Measurements from ENCODE around the gene RNF213. TPM values are rescaled to one million over a fixed set of nuclear protein-coding genes. Genes with fewer than 3 reads are reported as not detected.

Gene RNF213
- total RNA-seq, 3 donors from 2014 or later = 135 to 143 (median 136) TPM

DNA sequence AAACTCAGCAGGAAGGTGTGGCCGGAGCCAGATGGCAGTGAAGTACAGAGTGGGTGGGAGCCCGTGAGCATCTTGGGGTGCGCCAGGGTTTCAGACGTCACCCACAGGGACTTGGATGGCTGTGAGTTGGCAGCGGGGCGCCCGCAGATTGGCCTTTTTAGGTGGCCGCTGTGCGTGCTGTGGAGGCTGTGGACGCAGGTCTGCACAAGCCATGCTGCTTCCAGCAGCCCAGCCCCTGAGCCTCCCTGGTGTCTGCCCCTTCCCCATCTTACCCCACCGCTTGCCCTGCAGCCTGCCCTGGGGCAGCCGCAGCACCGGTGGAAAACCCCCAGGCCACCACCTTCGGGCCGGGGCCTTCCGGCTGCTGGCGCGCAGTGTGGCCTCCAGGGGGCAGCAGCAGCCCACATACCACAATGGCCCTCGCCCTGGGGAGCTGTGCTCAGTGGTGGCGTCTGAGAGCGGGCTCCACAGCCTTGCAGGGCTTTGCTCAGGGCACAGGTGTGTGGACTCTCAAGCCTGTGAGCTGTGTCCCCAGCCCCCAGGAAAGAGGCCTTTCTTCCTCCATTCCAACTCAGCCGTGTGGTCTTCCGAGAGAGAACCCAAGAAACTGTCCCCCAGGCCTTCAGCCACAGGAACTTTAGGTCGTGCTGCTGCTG is 166.1 kb downstream of the RNF213 start:
- Histone ChIP-seq H3K36me3 (ENCODE audit: low read depth) (no peaks in the 10 kb centered on the region), H3K4me1 (ENCODE audit: low read depth) (no peaks in the 10 kb centered on the region), H3K9me3 (no peaks in the 10 kb centered on the region), H3K4me3 (no peak overlapping the region)
- DNase-seq = peak; percentile 76 to 86 (median 77)
- TF ChIP-seq, protein P1, sequence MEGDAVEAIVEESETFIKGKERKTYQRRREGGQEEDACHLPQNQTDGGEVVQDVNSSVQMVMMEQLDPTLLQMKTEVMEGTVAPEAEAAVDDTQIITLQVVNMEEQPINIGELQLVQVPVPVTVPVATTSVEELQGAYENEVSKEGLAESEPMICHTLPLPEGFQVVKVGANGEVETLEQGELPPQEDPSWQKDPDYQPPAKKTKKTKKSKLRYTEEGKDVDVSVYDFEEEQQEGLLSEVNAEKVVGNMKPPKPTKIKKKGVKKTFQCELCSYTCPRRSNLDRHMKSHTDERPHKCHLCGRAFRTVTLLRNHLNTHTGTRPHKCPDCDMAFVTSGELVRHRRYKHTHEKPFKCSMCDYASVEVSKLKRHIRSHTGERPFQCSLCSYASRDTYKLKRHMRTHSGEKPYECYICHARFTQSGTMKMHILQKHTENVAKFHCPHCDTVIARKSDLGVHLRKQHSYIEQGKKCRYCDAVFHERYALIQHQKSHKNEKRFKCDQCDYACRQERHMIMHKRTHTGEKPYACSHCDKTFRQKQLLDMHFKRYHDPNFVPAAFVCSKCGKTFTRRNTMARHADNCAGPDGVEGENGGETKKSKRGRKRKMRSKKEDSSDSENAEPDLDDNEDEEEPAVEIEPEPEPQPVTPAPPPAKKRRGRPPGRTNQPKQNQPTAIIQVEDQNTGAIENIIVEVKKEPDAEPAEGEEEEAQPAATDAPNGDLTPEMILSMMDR (IDR thresholded peaks at IDR 0.05) = peak; percentile 97
- ATAC-seq = peak; percentile 92
- intact Hi-C loops (cut with DNase I, micrococcal nuclease) = loop anchor here (5.0 to 10.0 kb wide), 3 partner anchors 148 to 558 kb away; no protein-coding TSS in a partner anchor

DNA sequence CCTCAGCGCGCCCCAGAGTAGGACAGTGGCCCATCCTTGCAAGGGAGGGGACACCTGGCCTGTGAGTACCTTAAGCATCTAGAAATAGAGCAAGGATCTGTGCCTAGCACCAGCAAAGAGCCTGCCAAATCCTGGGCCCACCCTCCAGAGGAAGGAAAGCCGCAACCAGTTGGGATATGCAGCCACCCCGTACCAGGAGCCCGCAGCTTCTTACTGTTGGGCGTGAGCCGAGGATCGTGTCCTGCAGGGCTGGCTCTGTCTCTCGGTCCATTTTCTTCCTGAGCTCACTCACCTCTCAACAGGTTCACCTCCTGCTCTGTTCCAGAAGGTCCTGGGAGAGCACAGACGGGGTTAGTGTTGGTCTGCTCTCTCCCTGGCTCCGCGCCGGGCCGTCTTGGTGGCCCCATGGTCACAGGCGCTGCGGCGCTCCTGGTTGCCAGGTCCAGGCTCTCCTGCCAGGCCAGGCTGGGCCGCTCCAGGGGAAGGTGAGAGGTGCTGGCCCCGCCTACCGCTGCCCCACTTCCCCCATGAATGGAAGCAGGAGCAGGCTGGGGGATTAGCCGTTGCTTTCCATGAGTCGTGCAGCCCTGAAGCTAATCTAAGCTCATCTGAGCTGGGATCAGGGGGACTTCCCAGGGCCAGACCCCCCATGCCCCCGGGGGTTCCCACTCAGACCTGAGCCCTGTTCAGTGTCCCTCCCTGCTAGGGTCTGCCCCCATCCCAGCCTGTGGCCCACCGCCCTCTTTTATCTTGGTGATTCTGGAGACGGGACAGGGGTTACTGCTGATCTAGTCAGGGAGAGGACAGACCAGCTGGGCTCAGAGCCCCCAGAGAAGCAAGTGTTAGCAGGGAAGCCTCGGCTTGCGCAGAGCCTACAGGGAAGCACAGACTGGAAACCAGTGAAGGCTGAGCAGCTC is 167.0 kb downstream of the RNF213 start:
- DNase-seq = no peak
- ATAC-seq = no peak
- Histone ChIP-seq H3K4me3 (no peak overlapping the region), H3K4me1 (ENCODE audit: low read depth) (no peaks in the 10 kb centered on the region), H3K9me3 (no peaks in the 10 kb centered on the region), H3K36me3 (ENCODE audit: low read depth) (no peaks in the 10 kb centered on the region)
- intact Hi-C loops (cut with DNase I, micrococcal nuclease) = loop anchor here (5.0 to 10.0 kb wide), 3 partner anchors 147 to 557 kb away; no protein-coding TSS in a partner anchor
- TF ChIP-seq, protein P1 (IDR thresholded peaks at IDR 0.05) = no peak

DNA sequence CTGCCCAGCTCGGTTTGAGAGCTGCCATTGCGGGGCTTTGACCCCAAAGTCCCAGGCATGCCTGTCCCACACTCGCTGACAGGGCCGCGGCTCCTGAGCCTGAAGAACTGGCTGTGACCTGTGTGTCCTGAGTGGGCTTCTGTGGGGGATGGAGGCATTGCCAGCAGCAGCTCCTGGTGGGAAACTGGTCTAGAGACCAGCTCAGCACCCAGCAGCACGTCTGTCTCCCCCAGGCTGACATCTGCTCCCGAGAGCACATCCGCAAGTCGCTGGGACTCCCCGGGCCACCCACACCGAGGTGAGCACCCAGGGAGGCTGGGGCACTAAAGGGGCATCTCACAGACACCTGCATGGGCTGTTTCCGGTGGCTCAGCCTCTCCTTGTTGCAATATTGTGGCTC is 167.7 kb downstream of the RNF213 start:
- ATAC-seq = no peak
- no peaks in the 10 kb centered on the region for H3K4me1 ChIP-seq (ENCODE audit: low read depth)
- no peaks in the 10 kb centered on the region for H3K36me3 ChIP-seq (ENCODE audit: low read depth)
- DNase-seq = no peak
- intact Hi-C loops (cut with DNase I, micrococcal nuclease) = loop anchor here (5.0 to 10.0 kb wide), 3 partner anchors 146 to 556 kb away; no protein-coding TSS in a partner anchor
- H3K9me3 ChIP-seq = no peaks in the 10 kb centered on the region
- no peak overlapping the region for H3K4me3 ChIP-seq
- TF ChIP-seq, protein P1 (IDR thresholded peaks at IDR 0.05) = no peak

DNA sequence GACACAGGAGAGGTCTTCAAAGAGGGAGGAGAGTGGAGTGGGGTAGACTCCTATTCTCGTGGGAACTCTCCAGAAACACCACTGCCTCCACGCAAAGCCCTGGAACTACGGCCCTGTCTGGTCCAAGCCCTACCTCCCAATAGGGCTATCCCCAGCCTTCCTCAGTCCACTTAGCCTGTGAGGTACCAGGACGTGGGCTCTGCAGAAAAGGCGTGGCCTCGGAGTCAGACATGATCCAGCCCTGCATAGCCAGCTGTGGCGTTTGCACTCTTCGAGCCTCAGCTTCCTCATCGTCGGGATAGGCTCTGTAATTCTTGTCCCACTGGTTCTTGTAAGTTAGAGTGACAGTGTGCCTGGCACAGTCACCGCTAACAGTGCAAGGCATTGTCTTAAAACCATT is 168.1 kb downstream of the RNF213 start:
- TF ChIP-seq, protein P1 (IDR thresholded peaks at IDR 0.05) = no peak
- intact Hi-C loops (cut with DNase I, micrococcal nuclease) = loop anchor here (5.0 to 10.0 kb wide), 3 partner anchors 146 to 556 kb away; no protein-coding TSS in a partner anchor
- Histone ChIP-seq H3K4me3 (no peak overlapping the region), H3K4me1 (ENCODE audit: low read depth) (no peaks in the 10 kb centered on the region), H3K9me3 (no peaks in the 10 kb centered on the region), H3K36me3 (ENCODE audit: low read depth) (no peaks in the 10 kb centered on the region)
- ATAC-seq = no peak
- no peak for DNase-seq

DNA sequence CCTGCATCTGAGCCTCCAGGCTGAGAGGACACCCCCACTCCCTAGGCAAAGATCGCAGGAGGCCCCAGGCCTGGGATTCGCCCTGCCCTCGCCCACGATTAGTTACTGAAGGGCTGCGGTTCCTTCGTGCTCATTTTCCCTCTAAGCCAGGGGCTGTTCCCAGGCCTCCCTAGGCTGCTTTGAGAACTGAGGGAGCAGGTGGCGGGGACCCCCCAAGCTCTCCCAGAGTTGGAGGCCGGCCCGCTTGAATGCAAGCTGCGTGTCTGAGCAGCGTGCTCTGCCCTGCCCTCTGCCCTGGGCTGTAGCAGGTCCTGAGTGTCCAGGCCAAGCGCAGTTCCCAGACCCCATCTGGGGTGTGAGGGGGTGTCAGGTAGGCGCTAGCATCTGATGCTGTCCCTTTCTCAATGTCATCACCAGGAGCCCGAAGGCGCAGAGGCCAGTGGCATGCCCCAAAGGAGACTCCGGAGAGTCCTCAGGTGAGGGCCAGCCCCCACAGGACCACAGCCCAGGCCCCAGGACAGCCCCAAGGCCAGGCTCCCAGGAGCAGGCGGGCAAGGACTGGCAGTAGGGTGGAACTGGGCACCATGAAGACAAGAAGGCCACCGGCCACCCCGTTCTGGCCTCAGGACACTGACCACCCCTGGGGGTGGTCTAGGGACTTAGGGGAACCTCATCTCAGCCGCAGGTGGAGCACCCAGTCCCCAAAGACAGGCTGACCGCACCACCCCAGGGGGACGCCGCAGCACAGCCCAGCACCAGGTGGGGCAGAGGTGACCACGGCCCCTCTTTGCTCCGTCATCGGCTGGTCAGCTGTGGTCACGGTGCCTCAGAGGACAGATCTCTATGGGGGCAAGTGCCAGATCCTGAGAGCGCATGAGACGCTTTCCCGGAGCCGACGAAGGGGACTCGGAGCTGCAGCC is 169.0 kb downstream of the RNF213 start:
- Histone ChIP-seq H3K4me1 (ENCODE audit: low read depth) (no peaks in the 10 kb centered on the region), H3K36me3 (ENCODE audit: low read depth) (no peaks in the 10 kb centered on the region), H3K4me3 (no peak overlapping the region), H3K9me3 (no peaks in the 10 kb centered on the region)
- DNase-seq = peak in 1 of 3 donors; percentile 41
- TF ChIP-seq, protein P1 (IDR thresholded peaks at IDR 0.05) = no peak
- no peak for ATAC-seq
- intact Hi-C loops (cut with DNase I, micrococcal nuclease) = loop anchor here (5.0 to 10.0 kb wide), 3 partner anchors 145 to 555 kb away; no protein-coding TSS in a partner anchor
